Middle frontal gyrus (tissue), 1 donor: ENCODE data around the gene REST.
"Not testable (repeated sequence)": the region's sequence is repeated elsewhere in the genome, so short reads cannot be mapped to it uniquely, and the experiment has no call there.

Source experiments
- DNase-seq: peaks from one replicate; pipeline ENCODE4 v3.0.0-alpha.2; 2015; ENCODE audit warnings: low spot score; ENCODE audit errors: extremely low spot score

The REST gene

DNA sequence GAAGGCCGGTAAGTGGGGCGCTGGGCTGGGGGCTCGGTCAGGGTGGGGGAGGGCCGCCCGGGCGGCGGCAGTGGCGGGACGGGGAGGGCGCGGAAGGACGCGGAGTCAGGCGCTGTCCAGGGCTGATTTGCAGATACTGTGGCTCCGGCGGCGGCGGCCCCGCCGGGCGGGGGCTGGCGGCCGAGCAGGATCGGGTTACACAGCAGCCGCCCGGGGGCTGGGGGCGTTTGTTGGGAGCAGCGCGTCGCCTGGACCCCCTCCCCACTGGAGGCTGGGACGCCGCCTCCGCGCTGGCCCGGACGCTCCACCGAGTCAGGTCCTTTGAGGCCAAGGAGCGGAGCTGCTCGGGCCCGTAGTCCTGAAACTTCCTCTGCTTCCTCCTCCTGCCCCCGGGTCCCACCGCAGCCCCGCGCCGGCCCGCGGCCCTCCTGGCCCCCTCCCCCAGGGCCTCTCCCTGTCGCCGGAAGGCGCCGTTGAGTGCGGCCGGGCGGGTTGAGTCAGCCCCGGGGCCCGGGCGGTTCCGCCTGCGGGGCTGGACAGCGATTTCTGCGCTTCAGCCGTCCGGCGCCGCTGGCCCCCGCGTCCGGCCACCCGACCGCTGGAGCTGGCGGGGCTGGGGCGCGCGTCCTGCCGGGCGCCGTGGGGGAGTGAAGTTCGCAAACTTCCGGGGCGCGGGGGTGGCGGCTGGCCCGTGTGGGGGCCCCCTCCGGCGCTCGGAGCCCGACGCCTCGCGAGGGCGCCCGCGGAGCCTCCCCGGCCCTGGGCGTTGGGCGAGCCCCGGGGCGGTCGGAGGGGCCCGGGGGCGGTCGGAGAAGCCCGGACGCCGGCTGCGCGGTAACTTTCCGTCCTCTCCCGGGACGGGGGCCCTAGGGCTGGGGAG, 746 bp downstream of the REST start:
- DNase-seq = no peak

DNA sequence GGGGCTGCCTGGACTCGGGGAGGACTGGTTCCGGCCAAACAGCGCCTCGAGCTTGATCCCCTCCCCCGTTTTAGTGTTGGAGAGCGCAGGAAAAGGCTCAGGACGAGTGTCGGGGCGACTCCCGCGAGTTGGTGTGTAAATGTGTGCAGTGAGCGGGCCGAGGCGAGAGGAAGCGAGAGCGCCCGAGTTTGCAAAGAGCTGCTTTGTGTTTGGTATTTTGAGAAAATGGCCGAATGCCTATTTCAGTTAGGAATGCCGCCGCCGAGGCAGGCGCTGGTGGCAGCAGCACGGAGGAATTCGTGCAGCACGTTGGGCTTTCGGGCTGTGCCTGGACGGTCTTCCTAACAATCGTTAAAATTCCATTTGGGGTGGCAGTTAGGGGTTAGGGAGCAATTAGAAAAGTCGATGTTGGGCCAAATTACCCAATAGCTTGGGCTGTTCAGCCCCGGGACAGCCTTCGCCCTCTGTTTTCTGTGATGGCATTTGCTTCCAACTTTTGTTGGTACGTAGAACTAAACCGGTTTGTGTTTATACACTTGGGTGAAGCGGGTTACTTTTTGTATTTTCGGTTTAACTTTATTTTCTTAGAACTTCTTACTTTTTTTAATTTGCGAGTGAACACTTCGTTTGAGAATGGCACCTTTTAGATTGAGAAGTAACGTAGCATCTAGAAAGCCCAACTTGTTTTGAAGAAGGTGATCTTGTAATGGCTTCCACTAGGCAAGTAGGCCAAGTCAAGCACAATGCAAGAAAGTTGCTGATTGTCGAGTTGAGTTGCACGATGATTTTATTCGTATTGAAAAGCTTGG, 1.6 kb downstream of the REST start:
- DNase-seq = no peak

DNA sequence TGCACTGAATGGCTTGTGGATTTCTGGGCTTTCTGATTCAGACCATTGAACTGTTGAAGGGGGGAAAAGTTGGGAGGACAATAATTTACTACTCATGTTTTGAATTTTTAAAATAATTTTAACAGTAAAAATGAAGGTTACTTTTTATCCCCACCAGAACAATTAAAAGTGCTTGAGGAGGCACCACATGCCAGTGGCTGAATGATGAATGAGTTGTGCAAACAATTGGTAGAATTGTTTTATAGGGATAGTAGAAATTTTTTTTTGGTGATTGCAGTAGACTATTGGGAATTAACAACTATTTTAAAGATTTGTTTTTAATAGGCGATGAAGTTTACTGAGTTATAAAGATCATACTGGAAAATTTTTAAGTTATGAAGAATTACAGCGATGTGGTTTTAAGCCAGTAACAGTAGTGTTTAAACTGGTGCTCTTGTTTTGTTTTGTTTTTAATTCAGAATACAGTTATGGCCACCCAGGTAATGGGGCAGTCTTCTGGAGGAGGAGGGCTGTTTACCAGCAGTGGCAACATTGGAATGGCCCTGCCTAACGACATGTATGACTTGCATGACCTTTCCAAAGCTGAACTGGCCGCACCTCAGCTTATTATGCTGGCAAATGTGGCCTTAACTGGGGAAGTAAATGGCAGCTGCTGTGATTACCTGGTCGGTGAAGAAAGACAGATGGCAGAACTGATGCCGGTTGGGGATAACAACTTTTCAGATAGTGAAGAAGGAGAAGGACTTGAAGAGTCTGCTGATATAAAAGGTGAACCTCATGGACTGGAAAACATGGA, 2.7 kb downstream of the REST start:
- no peak for DNase-seq

DNA sequence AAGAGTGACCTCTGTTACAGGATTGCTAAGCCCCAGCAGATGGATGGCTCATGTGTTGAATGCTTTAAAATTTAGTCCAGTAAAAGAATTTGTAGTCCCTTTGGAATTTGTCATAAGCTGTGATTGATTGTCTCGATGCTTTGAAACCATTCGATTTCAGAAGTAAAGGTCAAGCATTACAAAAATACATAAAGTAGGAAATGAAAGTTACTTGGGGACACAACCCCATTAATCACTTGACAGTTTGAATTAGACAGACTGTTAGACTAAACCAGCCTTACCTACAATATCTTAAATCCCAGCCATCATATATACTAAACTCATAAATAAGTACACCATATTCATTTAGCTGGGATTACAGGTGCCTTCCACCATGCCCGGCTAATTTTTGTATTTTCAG, 6.6 kb downstream of the REST start:
- DNase-seq = no peak

DNA sequence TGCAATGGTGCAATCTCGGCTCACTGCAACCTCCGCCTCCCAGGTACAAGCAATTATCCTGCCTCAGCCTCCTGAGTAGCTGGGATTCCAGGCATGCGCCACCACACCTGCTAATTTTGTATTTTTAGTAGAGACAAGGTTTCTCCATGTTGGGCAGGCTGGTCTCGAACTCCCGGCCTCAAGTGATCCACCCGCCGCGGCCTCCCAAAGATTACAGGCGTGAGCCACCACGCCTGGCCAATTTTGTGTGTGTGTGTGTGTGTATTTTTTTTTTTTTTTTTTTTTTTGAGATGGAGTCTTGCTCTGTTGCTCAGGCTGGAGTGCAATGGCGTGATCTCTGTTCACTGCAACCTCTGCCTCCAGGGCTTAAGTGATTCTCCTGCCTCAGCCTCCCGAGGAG, 7.3 kb downstream of the REST start:
- DNase-seq = not testable (repeated sequence)

DNA sequence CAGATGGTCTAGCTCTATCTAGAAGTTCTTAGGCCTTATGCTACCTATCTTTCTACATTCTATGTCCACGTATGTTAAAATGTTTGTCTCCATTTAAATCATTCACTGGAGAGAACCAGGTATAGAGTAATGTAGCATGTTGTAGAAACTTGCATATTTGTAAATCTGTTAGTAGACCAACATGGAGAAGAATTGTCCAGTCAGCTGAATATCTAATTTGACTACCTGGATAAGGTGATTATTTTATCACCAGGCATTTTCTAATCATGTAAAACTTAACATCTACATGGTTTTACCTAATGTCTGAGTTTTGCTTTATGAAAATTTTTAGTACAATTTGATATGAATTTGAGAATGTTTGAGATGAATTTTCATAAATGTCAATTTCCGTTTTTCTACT, 19.5 kb downstream of the REST start:
- DNase-seq = no peak

DNA sequence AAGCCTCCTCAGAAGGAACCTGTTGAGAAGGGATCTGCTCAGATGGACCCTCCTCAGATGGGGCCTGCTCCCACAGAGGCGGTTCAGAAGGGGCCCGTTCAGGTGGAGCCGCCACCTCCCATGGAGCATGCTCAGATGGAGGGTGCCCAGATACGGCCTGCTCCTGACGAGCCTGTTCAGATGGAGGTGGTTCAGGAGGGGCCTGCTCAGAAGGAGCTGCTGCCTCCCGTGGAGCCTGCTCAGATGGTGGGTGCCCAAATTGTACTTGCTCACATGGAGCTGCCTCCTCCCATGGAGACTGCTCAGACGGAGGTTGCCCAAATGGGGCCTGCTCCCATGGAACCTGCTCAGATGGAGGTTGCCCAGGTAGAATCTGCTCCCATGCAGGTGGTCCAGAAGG, 22.9 kb downstream of the REST start:
- DNase-seq = no peak

DNA sequence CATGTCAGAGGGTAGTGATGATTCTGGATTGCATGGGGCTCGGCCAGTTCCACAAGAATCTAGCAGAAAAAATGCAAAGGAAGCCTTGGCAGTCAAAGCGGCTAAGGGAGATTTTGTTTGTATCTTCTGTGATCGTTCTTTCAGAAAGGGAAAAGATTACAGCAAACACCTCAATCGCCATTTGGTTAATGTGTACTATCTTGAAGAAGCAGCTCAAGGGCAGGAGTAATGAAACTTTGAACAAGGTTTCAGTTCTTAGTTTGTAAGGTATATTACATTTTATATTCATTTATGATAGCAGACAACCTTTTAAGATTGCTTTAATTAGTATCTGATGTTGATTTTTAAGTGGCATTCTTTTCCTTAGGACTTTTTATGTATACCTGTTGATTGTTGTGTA, 24.2 kb downstream of the REST start:
- DNase-seq = no peak

DNA sequence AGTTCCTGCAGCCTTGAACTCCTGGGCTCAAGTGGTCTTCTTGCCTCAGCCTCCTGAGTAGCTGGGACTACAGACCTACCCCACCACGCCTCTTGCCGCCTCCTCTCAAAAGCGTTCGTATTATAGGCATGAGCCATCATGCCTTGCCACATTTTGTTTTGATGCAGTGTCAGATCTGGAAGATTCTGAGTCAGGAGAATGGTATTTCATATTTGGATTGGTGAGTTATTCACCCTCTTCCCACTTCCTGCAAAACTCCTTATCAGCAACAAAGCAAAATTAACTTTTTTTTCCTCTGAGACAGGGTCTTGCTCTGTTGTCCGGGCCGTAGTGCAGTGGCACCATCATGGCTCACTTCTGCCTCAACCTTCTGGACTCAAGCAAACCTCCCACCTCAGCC, 29.6 kb downstream of the REST start:
- no peak for DNase-seq

DNA sequence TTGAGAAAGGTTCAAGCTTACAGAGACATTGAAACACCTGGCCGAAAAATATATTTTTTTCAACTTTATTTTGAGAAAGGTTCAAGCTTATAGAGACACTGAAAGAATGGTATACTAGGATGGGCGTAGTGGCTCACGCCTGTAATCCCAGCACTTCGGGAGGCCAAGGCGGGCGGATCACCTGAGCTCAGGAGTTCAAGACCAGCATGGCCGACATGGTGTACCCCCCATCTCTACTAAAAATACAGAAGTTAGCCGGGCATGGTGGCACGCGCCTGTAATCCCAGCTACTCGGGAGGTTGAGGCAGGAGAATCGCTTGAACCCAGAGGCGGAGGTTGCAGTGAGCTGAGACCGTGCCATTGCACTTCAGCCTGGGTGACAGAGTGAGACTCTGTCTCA, 32.1 kb downstream of the REST start:
- DNase-seq = not testable (repeated sequence)

DNA sequence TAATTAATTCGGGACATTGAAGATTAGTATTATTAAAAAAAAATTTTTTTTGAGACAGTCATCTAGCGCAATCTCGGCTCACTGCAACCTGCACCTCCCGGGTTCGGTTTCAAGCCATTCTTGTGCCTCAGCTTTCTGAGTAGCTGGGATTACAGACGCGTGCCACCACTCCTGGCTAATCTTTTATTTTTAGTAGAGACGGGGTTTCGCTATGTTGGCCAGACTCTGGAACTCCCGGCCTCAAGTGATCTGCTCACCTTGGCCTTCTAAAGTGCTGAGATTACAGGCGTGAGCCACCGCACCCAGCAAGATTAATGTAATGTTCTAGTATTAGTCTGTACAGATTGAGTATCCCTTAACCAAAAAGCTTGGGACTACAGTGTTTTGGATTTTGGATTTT, 32.7 kb downstream of the REST start:
- no peak for DNase-seq

DNA sequence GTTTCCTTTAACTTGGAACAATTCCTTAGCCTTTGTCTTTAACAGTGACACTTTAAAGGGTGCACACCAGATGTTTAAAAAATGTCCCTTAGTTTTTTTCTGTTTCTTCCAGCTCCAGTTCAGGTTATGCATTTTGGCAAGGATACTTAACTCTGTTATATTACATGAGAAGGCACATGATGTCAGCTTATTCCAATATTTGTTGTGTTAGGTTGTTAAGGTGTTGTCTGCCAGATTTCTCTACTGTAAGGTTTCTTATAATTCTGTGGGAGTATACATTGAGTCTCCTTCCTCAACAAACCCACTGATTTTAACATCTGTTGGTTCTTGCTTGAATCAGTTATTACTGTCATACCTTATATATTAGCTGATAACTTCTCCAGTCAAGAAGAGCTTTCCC, 33.3 kb downstream of the REST start:
- DNase-seq = no peak

DNA sequence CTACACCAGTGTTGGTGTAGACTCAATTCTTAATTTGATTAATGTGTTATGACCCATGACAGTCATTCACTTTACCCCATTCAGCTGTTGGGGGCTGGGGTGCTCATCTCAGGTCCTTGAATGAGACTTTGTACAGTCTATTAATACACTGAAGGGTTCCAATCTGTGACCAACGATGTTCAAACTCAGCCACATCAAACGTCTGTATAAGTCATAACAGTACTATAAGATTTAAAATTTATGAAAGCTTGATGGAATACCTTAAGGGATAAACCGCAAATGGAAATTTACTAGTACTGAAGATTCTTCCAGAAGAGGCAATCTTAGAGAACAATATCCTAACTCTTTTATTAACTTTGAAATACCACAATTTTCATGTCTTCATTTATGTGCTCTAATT, 33.7 kb downstream of the REST start:
- no peak for DNase-seq

DNA sequence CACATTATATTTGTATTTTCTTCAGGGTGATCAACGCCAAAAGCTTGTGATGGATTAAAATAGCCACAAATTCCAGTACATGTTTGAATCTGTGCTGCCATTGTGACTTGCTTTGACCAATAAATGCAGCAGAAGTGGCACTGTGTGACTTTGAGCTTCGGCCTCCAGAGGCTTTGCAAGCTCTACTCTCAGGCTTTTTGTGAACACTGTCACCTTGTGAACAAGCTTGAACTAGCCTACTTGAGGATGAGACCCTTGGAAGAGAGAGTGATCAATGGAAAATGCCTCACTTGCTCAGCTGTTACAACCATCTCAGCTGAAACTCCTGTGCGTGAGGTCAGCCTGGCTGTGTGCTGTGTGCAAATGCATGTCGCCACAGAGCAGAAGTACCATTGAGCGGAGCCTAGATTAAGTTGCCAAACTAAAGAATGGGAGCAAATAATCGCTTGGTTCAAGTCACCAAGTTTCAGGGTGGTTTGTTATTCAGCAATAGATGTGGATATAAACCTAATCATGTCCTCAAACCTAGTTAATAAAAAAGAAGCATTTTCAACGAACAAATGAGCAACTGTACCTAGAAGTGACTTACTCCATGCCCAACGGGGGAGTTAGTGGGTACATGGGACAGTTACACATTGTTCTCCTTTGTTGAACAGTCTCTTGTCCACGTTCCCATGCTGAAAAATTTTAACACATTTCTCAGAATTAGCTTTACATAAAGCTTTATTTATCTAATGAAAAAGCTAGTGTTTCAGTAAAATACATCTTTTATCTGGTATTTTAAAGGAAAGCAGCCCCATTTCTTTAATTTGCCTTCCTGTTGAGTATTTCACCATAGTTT, 46.2 kb downstream of the REST start:
- DNase-seq = no peak

DNA sequence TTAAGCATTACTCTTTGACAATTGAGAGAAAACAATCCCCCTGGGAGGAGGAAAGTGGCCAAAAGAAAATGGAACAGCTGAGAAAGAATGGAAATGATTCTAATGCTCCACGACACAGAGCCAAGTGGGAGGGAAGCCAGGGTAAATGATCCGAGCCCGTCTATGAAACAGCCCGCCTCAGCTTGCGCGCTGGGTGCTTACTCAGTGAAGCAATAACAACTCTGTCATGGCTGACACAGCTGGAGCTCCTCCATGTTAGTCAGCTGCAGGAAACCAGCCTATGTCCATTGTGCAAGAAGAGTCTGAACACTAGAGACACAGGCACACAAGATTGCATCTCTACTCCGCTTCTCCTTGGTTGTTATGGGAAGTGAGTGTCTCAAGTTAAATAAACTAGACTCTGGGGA, 50.4 kb downstream of the REST start:
- peak; percentile 14 for DNase-seq

DNA sequence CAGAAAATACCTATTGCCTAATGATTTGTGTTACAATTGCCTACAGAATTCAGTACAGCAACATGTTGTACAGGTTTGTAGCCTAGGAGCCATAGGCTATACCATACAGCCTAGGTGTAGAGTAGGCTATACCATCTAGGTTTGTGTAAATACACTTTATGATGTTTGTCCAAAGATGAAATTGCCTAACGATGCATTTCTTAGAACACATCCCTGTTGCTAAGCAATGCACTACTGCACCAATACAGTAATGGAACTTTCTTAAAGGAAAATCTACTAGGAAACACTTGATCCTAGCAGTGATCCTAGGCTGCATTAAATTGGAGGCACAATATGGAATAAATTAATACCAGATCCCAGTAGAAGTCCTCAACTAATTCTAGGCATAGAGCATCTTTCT, 51.4 kb downstream of the REST start:
- DNase-seq = no peak

DNA sequence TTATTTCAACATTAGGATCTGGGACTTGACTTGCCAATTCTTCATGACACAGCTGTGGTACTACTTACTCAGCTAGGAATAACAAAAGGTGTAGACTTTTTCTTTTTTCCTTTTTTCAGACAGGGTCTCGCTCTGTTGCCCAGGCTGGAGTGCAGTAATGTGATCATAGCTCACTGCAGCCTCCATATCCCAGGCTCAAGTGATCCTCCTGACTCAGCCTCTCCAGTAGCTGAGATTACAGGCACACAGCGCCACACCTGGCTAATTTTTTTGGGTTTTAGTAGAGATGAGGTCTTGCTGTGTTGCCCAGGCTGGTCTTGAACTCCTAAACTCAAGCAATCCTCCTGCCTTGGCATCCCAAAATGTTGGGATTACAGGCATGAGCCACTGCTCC, 53.4 kb downstream of the REST start:
- no peak for DNase-seq

DNA sequence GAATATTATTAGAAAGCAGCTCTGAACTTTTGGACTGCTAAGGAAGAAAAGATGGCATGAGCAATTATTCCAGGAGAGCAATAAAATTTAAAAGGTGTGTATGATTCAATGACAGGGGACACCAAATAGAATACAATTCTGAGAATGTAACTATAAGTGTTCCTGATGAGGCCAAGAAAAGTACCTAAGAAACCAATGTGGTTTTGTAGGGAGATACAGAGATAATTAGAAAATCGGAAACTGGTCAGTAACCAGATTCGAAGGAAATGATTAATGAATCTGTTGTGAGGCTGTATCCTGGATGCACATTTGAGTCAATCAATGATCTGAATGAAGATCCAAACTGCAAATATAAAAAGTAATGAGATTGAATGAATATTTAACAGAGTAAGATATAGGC, 63.7 kb downstream of the REST start:
- no peak for DNase-seq

DNA sequence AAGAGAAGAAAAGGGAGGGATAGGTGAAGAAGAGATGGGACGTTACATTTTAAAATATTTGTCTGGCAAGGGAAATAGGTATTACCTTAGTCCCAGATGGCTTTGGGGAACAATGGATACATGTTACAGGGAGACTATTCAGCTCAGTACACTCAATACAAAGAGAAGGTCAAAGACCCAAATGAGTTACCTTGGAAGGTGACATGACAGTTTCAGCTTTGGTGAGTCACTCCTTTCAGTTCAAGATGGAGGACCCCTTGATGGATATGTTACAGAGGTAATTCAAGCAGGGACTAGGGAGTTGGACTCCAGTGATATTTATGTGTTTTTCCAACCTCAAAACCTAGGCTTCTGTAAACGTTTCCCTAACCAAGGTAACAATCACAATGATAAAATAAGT, 64.7 kb downstream of the REST start:
- DNase-seq = no peak

DNA sequence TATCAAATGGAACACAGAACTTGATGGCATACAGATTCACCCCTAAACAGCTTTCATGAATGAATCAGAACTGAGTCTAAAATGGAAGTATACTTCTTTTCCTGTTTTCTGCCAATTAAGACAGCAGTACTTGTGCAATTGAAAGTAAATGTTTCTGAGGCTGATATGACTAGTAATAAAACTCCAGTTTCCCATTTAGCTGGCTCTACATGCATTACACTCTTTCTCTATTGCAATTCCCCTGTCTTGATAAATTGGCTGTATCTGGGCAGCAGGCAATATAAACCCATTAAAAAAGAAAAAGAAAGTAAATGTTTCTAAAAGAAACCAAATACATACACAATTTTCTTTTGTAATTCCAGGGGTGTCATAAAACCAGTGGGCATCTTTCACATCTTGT, 65.1 kb downstream of the REST start:
- no peak for DNase-seq

DNA sequence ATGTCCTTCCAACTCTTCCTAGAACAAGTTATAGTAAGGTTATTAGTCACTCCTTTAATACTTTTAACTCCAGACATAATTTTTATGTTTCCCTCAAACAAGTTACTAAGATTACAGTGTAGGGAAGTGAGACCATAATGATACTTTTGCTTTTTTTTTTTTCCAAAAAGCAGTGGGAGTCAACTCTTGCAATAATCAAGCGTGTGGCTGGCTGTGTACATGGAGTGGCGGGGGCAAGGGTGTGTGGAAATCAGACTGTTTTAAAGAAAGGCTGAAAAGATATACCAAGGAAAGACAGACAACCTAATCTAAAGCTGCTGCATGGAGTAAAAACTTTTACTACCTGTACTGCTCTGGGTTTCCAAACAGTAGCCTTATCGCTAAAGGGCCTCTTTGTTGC, 65.6 kb downstream of the REST start:
- DNase-seq = no peak
